Gastrocnemius medialis (tissue), 4 donors: ENCODE results near the gene BFAR.

Experiments used
- POLR2A ChIP-seq, 2 donors: fragments of 450-650 bp; IDR thresholded peaks; one replicate each; pipeline ENCODE4 v1.6.1; 2017; ENCODE audit warnings: antibody characterized with exemption in 2 of 2, mild to moderate bottlenecking in 2 of 2, moderate library complexity in 2 of 2
- TF ChIP-seq, protein P1 (sequence below), 5 experiments: fragments of 450-650 bp in 3 of 5; fragments of 200-600 bp in 2 of 5; sonication (generic) in 2 of 5; IDR thresholded peaks in 4 of 5; conservative IDR thresholded peaks in 1 of 5; 1 replicate in 4 of 5; 2 replicates in 1 of 5; pipeline ENCODE4 v1.5.1; 2016 to 2019; ENCODE audit warnings: antibody characterized with exemption in 5 of 5, mild to moderate bottlenecking in 3 of 5, moderate library complexity in 3 of 5

DNA sequence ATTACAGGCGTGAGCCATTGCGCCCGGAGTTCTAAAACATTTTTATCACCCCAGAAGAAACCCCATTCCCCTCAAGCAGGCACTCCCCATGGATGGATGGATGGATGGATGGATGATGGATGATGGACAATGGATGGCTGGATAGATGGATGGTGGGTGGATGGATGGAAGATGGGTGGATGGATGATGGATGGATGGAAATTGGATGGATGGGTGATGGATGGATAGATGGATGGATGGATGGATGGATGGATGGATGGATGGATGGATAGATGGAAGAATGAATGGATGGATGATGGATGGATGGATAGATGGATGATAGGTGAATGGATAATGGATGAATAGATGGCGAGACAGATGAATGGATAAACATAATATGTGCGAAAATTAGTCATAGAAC, 44.9 kb downstream of the BFAR start:
- TF ChIP-seq, protein P1, sequence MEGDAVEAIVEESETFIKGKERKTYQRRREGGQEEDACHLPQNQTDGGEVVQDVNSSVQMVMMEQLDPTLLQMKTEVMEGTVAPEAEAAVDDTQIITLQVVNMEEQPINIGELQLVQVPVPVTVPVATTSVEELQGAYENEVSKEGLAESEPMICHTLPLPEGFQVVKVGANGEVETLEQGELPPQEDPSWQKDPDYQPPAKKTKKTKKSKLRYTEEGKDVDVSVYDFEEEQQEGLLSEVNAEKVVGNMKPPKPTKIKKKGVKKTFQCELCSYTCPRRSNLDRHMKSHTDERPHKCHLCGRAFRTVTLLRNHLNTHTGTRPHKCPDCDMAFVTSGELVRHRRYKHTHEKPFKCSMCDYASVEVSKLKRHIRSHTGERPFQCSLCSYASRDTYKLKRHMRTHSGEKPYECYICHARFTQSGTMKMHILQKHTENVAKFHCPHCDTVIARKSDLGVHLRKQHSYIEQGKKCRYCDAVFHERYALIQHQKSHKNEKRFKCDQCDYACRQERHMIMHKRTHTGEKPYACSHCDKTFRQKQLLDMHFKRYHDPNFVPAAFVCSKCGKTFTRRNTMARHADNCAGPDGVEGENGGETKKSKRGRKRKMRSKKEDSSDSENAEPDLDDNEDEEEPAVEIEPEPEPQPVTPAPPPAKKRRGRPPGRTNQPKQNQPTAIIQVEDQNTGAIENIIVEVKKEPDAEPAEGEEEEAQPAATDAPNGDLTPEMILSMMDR (IDR thresholded peaks at IDR 0.05 in 4 of 5, conservative IDR thresholded peaks at IDR 0.05 in 1 of 5), result no peak
- no peak for TF ChIP-seq POLR2A (IDR thresholded peaks at IDR 0.05)
